ENCODE data around the gene ELOA. TPM values are rescaled to one million over a fixed set of nuclear protein-coding genes. Genes with fewer than 3 reads are reported as not detected.
A peak's percentile ranks its signal among the peaks of the same experiment; 100 is the strongest.
"Not testable (repeated sequence)": the region's sequence is repeated elsewhere in the genome, so short reads cannot be mapped to it uniquely, and the experiment has no call there.

ELOA gene
- total RNA-seq, 1 donor, result 11.0 TPM

GRCh38 chr1:23777979-23778814 lies 34.9 kb downstream of the ELOA start, which contains the start of gene PITHD1:
TSS of gene PITHD1 (plus strand) at chr1:23778418. CDS start at chr1:23778516, 98 bp downstream.
- peak; percentile 83 to 91 (median 85) for DNase-seq (ENCODE audit: low read depth in 2 of 3, low spot score in 2 of 3)

GRCh38 chr1:23779826-23780371 lies 36.6 kb downstream of the ELOA start:
- DNase-seq (ENCODE audit: low read depth in 2 of 3, low spot score in 2 of 3), result no peak

GRCh38 chr1:23783141-23783540 lies 39.9 kb downstream of the ELOA start:
- DNase-seq (ENCODE audit: low read depth in 2 of 3, low spot score in 2 of 3), result not testable (repeated sequence)

- DNase-seq (ENCODE audit: low read depth in 2 of 3, low spot score in 2 of 3), result no peak
These were observed 41.6 kb downstream of the ELOA start for GRCh38 chr1:23784846-23785245.

- no peak for DNase-seq (ENCODE audit: low read depth in 2 of 3, low spot score in 2 of 3)
These were observed 44.4 kb downstream of the ELOA start for GRCh38 chr1:23787701-23788100.

- no peak for DNase-seq (ENCODE audit: low read depth in 2 of 3, low spot score in 2 of 3)
These were observed 45.4 kb downstream of the ELOA start for GRCh38 chr1:23788695-23789094.

- DNase-seq (ENCODE audit: low read depth in 2 of 3, low spot score in 2 of 3), result peak; percentile 65 to 87 (median 80)
These were observed 47.6 kb downstream of the ELOA start, which contains the start of gene LYPLA2 for GRCh38 chr1:23790696-23791515. TSS of gene LYPLA2 (plus strand) at chr1:23791145. CDS start at chr1:23792683, 1,538 bp downstream.

- DNase-seq (ENCODE audit: low read depth in 2 of 3, low spot score in 2 of 3), result no peak
These were observed 48.3 kb downstream of the ELOA start for GRCh38 chr1:23791516-23792047.

- no peak for DNase-seq (ENCODE audit: low read depth in 2 of 3, low spot score in 2 of 3)
These were observed 49.1 kb downstream of the ELOA start for GRCh38 chr1:23792151-23792945.

- DNase-seq (ENCODE audit: low read depth in 2 of 3, low spot score in 2 of 3), result peak in 1 of 3 donors; percentile 78
These were observed 49.9 kb downstream of the ELOA start for GRCh38 chr1:23793018-23793781.

- no peak for DNase-seq (ENCODE audit: low read depth in 2 of 3, low spot score in 2 of 3)
These were observed 50.8 kb downstream of the ELOA start for GRCh38 chr1:23793861-23794731.

GRCh38 chr1:23794732-23795182 lies 51.5 kb downstream of the ELOA start:
- not testable (repeated sequence) for DNase-seq (ENCODE audit: low read depth in 2 of 3, low spot score in 2 of 3)

- DNase-seq (ENCODE audit: low read depth in 2 of 3, low spot score in 2 of 3), result no peak
These were observed 52.6 kb downstream of the ELOA start for GRCh38 chr1:23795676-23796465.

GRCh38 chr1:23796466-23797271 lies 53.4 kb downstream of the ELOA start:
- DNase-seq (ENCODE audit: low read depth in 2 of 3, low spot score in 2 of 3), result no peak

- DNase-seq (ENCODE audit: low read depth in 2 of 3, low spot score in 2 of 3), result no peak
These were observed 54.5 kb downstream of the ELOA start for GRCh38 chr1:23797478-23798448.
